OCI-LY1 (cell line): ENCODE measurements around the gene GSG1L.

Source experiments
- H2AFZ ChIP-seq: fragments of 200-600 bp; sonication (generic), shearing (Covaris generic); 2 replicates; pipeline ENCODE4 v1.6.0; 2014; ENCODE audit warnings: antibody characterized with exemption, mild to moderate bottlenecking, low read length
- H3F3A ChIP-seq: fragments of 200-600 bp; sonication (generic), shearing (Covaris generic); 2 replicates; pipeline ENCODE4 v1.6.0; 2014; ENCODE audit warnings: mild to moderate bottlenecking, antibody characterized with exemption, low read length, moderate library complexity; ENCODE audit not compliant: insufficient read depth
- H3K27ac ChIP-seq: fragments of 200-600 bp; sonication (generic); 2 replicates; pipeline ENCODE4 v1.5.1; 2014; ENCODE audit warnings: low read length, mixed run types, mild to moderate bottlenecking, low read depth; ENCODE audit not compliant: poor library complexity, severe bottlenecking
- H3K27me3 ChIP-seq: fragments of 200-600 bp; sonication (generic); 2 replicates; pipeline ENCODE4 v1.6.0; 2014; ENCODE audit warnings: antibody characterized with exemption, mild to moderate bottlenecking, low read length, moderate library complexity; ENCODE audit not compliant: insufficient read depth
- H3K36me3 ChIP-seq: fragments of 200-600 bp; sonication (generic); 2 replicates; pipeline ENCODE4 v1.6.1; 2014; ENCODE audit warnings: mild to moderate bottlenecking, antibody characterized with exemption, low read length, moderate library complexity, mixed read lengths; ENCODE audit not compliant: insufficient read depth
- H3K4me1 ChIP-seq: fragments of 200-600 bp; sonication (generic); 2 replicates; pipeline ENCODE4 v1.5.1; 2014; ENCODE audit warnings: mild to moderate bottlenecking, low read length, moderate library complexity; ENCODE audit not compliant: insufficient read depth, severe bottlenecking
- H3K4me2 ChIP-seq: fragments of 200-600 bp; sonication (generic), shearing (Covaris generic); 2 replicates; pipeline ENCODE4 v1.6.1; 2014; ENCODE audit warnings: low read length
- H3K4me3 ChIP-seq: fragments of 200-600 bp; sonication (generic); 2 replicates; pipeline ENCODE4 v1.5.1; 2014; ENCODE audit warnings: low read length, low read depth, mild to moderate bottlenecking, mixed read lengths; ENCODE audit not compliant: poor library complexity, severe bottlenecking
- H3K79me2 ChIP-seq: fragments of 200-600 bp; shearing (Covaris generic); 2 replicates; pipeline ENCODE4 v1.6.1; 2016; ENCODE audit warnings: mixed run types, low read length, mixed read lengths; ENCODE audit not compliant: insufficient read depth
- H3K9ac ChIP-seq: fragments of 200-600 bp; sonication (generic), shearing (Covaris generic); 2 replicates; pipeline ENCODE4 v1.6.1; 2014; ENCODE audit warnings: mild to moderate bottlenecking, low read length, mixed read lengths
- H3K9me2 ChIP-seq: fragments of 200-600 bp; sonication (generic), shearing (Covaris generic); 2 replicates; pipeline ENCODE4 v1.6.1; 2014; ENCODE audit warnings: low read depth, mild to moderate bottlenecking, low read length, mixed read lengths
- H3K9me3 ChIP-seq: fragments of 200-600 bp; shearing (Covaris generic); 2 replicates; pipeline ENCODE4 v1.6.1; 2014; ENCODE audit warnings: low read length, mixed read lengths
- H4K20me1 ChIP-seq: fragments of 200-600 bp; sonication (generic), shearing (Covaris generic); 2 replicates; pipeline ENCODE4 v1.6.0; 2016; ENCODE audit warnings: mild to moderate bottlenecking, low read length; ENCODE audit not compliant: insufficient read depth
- CTCF ChIP-seq: fragments of 200-600 bp; sonication (generic), shearing (Covaris generic); IDR thresholded peaks from 2 replicates; pipeline ENCODE4 v1.5.1; 2017; ENCODE audit warnings: mild to moderate bottlenecking, antibody characterized with exemption, low read length, moderate library complexity, mixed read lengths
- EZH2 ChIP-seq: fragments of 200-600 bp; sonication (generic), shearing (Covaris generic); IDR thresholded peaks from 2 replicates; pipeline ENCODE4 v1.8.0; 2017; ENCODE audit warnings: borderline replicate concordance, mixed run types, mild to moderate bottlenecking, antibody characterized with exemption, low read length, moderate library complexity, mixed read lengths

Gene GSG1L

GRCh38 chr16:27966756-27967155, 96.8 kb downstream of the GSG1L start:
- Histone ChIP-seq H3K79me2 (no peaks in the 10 kb centered on the region), H3K4me1 (no peaks in the 10 kb centered on the region), H3K4me3 (no peak overlapping the region), H3F3A (no peaks in the 10 kb centered on the region), H3K36me3 (no peaks in the 10 kb centered on the region), H3K9ac (no peak overlapping the region), H3K27ac (no peak overlapping the region), H3K27me3 (no peaks in the 10 kb centered on the region), H4K20me1 (no peaks in the 10 kb centered on the region), H3K9me2 (no peaks in the 10 kb centered on the region), H3K9me3 (no peaks in the 10 kb centered on the region), H3K4me2 (no peak overlapping the region), H2AFZ (no peak overlapping the region)
- TF ChIP-seq CTCF (no peak), EZH2 (no peak)

DNA sequence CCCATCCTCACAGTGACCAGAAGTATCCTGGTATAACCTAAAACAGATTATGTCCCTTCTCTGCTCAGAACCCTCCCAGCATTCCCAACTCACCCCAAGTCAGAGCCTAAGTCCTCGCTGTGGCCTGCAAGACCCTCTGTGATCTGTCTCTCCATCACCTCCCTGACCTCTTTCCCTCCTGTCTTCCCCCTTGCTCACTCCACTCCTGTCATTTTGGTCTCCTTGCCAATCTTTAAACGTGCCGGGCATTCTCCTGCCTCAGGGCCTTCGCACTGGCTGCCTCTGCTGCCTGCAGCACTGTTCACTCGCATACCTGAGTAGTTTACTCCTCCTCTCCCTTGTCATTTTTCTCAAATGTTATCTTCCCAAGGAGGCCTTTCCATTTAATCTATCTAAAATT, 97.7 kb downstream of the GSG1L start:
- H3K9me2 ChIP-seq = no peaks in the 10 kb centered on the region
- no peaks in the 10 kb centered on the region for H3K4me1 ChIP-seq
- H3F3A ChIP-seq = no peaks in the 10 kb centered on the region
- H3K27ac ChIP-seq = no peak overlapping the region
- no peak overlapping the region for H3K4me2 ChIP-seq
- no peak overlapping the region for H3K9ac ChIP-seq
- TF ChIP-seq EZH2 (no peak), CTCF (no peak)
- H3K4me3 ChIP-seq = no peak overlapping the region
- H2AFZ ChIP-seq = no peak overlapping the region
- no peaks in the 10 kb centered on the region for H4K20me1 ChIP-seq
- H3K9me3 ChIP-seq = no peaks in the 10 kb centered on the region
- no peaks in the 10 kb centered on the region for H3K79me2 ChIP-seq
- H3K27me3 ChIP-seq = no peaks in the 10 kb centered on the region
- H3K36me3 ChIP-seq = no peaks in the 10 kb centered on the region

DNA sequence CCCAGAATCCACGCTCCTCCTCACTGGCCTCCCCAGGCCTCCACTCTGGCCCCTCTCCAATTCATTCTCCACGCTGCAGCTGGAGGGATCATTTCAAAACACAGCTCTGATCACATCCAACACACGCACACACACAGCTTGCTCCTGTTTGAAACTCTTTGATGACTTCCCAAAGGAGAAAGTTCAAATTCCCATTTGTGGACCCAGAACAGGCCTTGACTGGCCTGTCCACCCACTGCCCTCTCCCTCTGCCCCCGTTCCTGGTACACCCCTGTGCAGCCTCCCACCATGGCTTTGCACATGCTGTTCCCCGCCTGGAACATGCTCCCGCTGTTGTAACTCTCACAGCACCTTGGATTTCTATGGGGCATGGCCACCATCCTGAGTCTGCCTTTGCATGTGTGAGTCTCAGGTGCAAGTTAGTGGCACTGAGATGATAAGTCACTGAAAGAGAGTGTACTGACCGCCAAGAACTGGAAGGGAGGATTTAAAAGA, 100.0 kb downstream of the GSG1L start:
- H3K9me3 ChIP-seq = no peaks in the 10 kb centered on the region
- H3K4me2 ChIP-seq = no peak overlapping the region
- no peak overlapping the region for H2AFZ ChIP-seq
- no peaks in the 10 kb centered on the region for H3F3A ChIP-seq
- no peaks in the 10 kb centered on the region for H4K20me1 ChIP-seq
- H3K9ac ChIP-seq = no peak overlapping the region
- H3K27me3 ChIP-seq = no peaks in the 10 kb centered on the region
- no peak overlapping the region for H3K4me3 ChIP-seq
- no peaks in the 10 kb centered on the region for H3K36me3 ChIP-seq
- TF ChIP-seq EZH2 (no peak), CTCF (no peak)
- H3K4me1 ChIP-seq = no peaks in the 10 kb centered on the region
- no peak overlapping the region for H3K27ac ChIP-seq
- H3K9me2 ChIP-seq = no peaks in the 10 kb centered on the region
- no peaks in the 10 kb centered on the region for H3K79me2 ChIP-seq
